Keratinocyte (primary cell): Measurements from ENCODE around the gene ACTN4.

ENCODE experiments used
- CTCF ChIP-seq, 3 experiments: IDR thresholded peaks in 1 of 3; conservative IDR thresholded peaks in 1 of 3; optimal IDR thresholded peaks in 1 of 3; 2 replicates in 2 of 3; 3 replicates in 1 of 3; pipeline versions ENCODE3 to v1.5.1; 2011; ENCODE audit warnings: low read length in 3 of 3, mild to moderate bottlenecking in 3 of 3, moderate library complexity in 2 of 3, control low read depth in 1 of 3, inconsistent platforms in 1 of 3; ENCODE audit not compliant: insufficient read depth in 2 of 3; ENCODE audit errors: extremely low read depth in 1 of 3
- EZH2 ChIP-seq: IDR thresholded peaks from one replicate; pipeline ENCODE4 v1.6.1; 2012; ENCODE audit warnings: inconsistent platforms, mild to moderate bottlenecking, low read length, moderate library complexity

GRCh38 chr19:38730470-38730730 lies 83.0 kb downstream of the ACTN4 start:
- no peak for TF ChIP-seq CTCF (optimal IDR thresholded peaks at IDR 0.05 in 1 of 3, IDR thresholded peaks at IDR 0.05 in 1 of 3, conservative IDR thresholded peaks at IDR 0.05 in 1 of 3; ENCODE audit: extremely low read depth in 1 of 3, insufficient read depth in 2 of 3, low read length in 3 of 3)
- TF ChIP-seq EZH2, result no peak
